NCI-H2107 (cell line): ENCODE results near the gene C12orf42.

ENCODE experiments used
- DNase-seq: peaks from one replicate; lab custom pipeline; 2025; lab: John Stamatoyannopoulos, UW

C12orf42 gene

DNA sequence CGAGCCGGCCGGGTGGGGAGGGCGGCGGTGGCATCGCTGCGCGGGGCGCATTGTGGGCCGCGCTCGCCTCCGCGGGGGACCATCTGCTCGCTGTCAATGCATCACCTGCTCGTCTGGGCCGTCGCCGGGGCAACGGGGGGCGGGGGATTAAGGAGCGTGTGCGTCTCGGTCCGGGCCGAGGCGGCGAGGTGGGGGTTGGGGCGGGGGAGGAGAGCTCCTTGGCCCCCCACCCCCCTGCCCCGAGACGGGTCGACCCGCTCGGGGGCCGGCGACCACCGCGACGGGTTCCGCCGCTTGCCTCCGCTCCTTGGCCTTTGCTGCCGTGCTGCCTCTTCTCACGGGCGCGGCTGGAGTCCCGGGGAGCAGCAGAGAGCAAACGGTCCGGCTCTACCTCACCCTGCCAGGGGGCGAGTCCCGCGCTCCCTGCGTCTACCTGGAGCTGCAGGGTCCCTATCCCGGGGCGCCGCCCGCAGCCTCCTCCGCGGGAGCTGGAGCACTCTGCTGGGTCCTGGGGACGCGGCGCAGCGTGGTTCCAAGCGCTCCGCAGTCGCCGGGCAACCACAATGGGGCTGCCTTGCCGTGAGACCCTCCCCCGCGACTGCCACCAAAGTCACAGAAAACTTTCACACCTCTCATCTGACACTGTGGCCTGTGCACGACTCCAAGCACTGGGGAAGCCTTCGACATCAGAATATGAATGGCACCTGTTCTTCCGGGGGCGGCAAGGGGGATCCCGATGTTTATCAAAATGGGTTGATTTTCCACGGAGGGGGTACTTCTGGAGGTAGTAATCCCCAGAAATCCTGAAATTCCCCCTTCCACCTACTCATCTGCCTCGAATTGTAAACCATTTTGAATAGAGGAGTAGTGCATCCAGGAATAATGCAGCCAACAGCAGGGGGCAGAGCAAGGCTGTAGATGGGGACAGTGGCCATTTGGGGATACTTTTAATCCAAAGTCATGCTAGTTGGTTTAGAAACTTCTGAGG lies at the start of gene C12orf42:
TSS of gene C12orf42 (minus strand) at position 500 of the 988 bp plus-strand sequence. CDS start 17,542 bp downstream, outside the sequence.
- peak; percentile 84 for DNase-seq

DNA sequence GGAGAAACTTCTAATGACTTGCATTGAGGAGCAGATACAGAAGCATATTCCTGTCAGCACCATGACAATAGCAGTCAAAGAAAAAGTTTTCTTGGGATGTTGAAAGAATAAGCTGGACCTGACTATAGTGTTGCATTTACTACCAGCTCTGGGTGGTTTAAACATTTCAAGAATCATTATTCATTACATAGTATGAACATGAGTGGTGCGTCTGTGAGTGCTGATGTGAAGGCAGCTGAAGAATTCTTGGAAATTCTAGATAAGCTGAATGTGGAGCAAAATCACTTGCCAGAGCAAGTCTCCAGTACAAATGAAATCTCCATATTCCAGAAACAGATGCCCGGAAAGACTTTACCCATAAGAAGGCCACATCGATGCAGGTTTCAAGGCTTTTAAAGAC lies 46.3 kb upstream of the C12orf42 start:
- no peak for DNase-seq

DNA sequence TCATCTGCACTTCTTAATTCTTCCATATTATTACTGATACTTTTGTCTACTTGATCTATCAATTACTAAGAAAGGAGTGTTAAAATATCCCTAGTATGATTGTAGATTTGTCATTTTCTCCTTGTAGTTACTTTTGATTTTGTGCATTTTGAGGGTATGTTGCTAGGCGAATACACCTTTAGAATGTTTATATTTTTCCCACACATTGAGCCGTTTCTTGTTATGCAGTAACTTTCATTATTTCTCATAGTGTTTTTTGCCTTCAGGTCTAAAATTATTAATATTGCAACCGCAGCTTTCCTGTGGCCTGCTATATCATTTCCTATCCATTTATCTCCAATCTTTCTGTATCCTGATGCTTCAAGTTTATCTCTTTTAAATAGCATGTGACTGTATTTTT lies 44.6 kb upstream of the C12orf42 start:
- DNase-seq, result no peak

DNA sequence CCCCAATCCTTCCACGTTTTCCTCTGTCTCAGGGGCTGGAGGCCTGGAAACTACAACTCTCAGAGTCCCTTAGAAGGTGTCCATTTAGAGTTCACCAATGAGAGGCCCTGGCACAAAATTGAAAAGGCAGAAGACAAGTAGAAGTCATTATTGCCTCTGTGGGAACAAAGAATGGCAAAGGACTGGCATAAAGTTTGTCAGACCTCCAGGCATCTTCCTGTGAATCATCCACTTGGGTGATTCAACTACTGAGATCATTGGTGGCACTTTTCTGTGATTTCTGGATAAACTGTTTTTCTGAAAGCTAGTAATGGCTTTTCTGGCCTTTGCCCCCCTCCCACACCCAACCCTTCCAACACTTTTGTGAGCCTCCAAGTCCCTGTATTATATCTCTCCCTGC lies 42.6 kb upstream of the C12orf42 start:
- DNase-seq, result no peak

DNA sequence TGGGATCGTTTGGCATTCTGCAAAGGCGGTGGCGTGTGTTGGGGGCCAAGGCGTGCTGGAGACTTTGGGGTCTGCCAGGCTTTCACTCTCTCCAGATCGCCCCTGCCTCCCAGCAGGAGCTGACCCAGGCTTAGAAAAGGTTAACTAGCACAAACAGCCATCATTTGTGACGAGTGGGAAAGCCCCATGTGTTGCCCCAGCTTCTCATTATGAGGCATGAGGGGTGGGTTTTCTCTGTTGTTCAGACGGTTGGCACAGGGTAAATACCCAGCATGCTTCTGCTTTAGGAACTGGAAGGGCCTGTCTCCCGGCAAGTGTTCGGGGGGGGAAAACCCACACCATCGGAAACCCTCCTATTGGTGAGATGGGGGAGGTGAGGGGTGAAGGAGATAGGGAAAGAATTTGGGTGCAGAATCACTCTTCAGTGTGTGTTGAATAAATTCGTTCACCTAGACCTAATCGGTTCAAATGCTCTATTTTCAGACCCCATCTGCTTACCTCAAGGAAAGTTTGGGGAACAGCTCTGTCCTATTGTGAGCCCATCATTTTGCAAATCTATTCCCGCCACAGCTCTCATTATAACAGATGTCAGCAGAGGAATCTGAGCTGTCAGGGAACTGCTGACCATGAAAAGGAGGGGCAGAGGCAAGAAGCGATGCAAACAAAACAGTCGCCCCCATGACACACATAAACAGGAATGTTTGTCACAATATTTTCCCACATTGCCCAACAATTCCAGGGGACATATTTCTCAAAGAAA lies 34.7 kb upstream of the C12orf42 start:
- no peak for DNase-seq

DNA sequence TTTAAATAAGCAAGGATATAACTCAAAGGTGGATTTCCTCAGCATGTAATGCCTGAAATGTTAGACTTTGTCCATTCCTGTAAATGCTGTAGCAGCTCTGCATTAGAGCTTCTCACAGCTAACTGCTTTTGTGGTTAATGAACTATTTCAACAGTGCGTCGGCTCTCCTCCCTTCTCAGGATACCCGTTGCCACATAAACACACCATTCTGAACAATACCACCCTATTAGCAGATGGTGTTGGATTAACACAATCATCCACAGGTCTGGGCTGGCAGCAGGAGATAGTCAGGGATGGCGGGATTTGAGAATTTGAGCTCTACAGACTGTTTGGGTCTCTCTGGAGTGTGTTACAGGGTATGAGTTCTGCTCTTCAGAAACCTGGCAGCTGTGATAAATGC lies 33.5 kb upstream of the C12orf42 start:
- DNase-seq, result peak; percentile 68

DNA sequence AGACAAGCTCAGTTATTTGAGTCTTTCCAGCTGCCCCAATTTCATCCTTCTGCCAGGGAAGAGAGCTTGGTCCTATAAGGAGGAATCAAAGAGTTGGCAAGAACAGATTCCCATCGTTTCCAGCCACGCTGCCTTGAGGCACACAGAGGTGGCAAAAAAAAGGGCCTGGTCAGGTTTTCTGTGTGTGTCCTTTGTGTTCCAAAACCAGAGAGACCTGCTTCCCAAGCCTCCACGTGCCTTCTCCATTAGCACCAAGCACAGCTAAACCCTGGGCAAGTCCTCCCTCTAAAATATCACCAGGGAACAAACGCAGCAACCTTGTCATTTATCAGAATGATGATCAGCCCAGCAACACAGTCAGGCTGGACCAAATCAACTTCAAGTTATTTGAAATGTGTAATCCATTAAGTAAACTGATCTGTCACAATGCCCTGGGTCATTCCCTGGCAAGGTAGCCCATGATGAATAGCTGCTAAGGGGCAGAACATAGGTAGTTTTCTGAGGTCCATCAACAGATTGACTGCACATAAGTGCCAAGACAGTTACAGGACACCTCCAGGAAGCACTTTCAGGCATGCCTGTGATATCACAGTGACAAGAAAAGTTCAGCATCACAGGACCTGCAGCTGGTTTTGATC lies 28.6 kb upstream of the C12orf42 start:
- DNase-seq, result no peak

DNA sequence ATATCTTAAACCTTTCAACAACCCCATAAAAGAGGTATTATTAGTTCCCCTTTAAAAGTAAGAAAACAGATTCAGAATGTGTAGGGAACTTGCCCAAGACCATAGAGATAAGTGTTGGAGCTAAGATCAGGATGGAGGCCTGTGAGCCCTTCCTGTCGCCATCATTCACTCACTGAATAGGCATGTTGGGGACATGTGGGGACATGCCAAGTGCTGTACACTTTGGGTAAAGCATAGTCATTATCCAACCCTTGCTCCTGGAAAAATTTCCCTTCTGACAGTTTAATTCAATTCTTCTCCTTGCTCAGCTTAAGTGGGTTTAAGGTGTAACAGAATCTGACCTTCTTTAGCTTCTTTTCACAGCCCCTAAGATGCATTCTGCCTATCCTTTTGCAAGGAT lies 28.0 kb upstream of the C12orf42 start:
- no peak for DNase-seq

DNA sequence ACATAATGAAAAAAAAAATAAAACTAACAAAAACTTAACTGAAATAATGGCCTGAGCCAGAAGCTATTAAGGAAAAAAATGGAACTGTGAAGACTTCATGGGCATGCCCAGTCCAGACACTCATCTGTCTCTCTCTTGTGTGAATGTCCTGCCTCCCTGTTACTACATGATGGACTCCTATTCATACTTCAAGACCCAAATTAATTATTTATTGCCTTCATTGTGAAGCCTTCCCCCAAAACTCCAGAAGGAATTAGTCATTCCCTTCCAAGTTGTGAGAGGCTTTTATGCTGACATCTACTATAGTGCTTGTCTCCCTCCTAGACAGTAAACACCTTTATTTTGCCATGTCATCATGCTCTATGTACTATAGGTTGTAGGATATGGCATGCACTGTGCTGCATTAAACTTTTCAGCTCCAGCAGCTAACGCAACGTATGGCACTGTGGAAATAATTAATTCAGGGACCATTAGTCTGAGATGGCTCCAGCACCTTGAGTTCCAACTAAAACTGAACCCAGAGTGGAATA lies 25.0 kb upstream of the C12orf42 start:
- no peak for DNase-seq

DNA sequence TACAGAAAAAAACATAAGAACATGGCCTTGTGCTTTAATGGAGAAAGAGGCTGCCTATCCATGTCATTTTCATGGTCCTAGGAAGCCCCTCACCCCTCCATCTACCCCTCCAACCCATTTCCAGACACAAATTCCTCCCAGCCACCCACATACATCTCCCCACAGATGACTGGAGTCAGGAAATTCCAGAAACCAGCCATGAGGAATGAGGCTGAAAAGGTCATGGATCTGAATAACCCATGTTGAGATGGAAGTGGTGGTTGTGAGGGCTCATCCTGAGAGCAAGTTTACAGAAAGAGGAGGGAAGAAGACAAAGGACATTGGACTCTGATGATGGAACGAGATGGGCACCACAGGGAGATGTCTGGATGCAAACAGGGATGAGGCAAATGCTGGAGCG lies 23.9 kb upstream of the C12orf42 start:
- DNase-seq, result no peak

DNA sequence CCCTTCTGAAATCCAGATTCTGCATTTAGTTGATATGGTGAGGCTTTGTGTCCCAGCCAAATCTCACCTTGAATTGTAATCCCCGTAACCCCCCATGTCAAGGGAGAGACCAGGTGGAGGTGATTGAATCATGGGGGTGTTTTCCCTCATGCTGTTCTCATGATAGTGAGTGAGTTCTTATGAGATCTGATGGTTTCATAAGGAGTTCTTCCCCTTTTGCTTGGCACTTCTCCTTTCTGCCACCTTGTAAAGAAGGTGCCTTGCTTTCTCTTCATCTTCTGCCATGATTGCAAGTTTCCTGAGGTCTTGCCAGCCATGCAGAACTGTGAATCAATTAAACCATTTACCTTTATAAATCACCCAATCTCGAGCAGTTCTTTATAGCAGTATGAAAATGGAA lies 23.1 kb upstream of the C12orf42 start:
- no peak for DNase-seq

DNA sequence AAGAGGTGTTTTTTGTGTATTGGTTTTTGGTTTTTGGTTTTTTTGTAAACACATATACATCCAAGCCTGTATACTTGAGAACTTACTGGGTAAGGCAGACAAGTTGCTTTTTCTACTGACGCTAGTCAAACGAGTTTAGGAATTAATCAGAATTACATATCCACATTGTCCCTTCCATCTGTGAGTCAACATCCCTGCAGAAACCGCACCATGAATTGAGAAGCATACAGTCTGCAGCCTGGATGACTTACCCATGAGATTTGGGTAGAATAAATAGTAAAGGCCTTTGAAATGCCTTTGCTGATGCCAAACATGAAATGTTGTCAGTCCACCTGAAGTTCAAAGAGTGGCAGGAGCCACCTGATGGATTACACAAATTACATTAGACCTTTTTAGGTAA lies 21.4 kb upstream of the C12orf42 start:
- no peak for DNase-seq

DNA sequence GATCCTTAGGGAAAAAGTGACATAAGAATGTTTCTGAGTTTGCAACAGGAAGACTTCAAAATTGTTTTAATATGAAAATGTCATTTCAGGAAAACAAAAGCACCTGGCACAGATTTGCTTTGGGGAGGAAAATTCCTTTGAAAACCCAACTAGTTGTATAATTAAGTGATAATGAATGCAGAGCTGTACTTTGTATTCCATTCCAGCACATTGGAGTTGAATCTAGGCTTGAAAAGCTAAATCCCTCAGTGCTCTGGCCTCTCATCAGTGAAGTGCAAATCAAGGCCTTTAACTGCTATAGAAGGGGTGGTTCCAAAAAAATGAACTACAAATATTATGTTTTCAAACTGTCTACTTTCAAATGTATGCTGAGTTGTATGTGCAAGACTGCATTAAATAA lies 19.6 kb upstream of the C12orf42 start:
- no peak for DNase-seq

DNA sequence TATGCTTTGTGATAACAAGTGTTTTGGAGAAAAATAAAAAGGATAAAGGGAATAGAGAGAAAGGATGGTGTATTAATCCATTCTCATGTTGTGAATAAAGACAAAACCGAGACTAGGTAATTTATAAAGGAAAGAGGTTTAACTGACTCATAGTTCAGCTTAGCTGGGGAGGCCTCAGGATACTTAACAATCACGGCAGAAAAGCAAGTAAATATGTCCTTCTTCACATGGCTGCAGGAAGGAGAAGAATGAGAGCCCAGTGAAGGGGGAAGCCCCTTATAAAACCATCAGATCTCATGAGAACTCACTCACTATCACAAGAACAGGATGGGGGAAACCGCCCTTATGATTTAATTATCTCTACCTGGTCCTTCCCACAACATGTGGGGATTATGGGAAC lies 18.1 kb upstream of the C12orf42 start:
- no peak for DNase-seq

DNA sequence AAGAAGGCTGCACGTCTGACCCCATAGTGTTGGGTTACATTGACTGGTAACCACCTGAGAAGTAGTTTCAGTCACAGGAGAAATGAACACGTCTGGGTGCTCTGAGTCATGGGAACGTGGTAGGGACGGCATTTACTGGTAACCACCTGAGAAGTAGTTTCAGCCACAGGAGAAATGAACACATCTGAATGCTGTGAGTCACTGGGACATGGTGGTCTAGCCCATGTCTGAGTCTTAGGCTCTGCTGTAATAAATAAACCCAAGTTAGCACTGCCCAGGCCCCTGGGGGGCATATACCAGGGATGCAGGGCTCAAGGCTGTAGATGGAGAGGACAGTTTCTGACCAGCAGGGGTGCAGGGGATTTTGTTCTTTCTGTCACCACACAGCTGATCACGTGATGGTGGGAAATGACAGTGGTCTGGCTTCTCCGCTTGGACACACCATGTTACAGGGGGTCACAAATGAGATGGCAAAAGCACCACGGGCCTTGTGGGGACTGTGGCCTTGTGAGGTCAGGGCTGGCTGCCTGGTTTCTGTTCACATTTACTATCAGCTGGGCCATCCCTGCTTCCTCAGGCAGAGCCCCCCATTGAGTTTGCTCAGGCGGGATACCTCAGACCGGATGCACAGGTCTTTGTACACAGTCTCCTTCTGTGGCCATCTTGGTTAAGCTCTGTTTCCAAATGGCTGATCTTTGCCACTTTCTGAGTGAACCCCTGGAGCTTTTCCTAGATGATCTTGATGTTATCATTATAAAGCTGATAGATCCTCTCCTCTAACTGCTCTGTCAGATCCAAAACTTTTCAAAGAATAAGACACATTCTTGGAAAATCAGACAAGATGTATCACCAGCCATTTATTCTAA lies 9.8 kb upstream of the C12orf42 start:
- no peak for DNase-seq

DNA sequence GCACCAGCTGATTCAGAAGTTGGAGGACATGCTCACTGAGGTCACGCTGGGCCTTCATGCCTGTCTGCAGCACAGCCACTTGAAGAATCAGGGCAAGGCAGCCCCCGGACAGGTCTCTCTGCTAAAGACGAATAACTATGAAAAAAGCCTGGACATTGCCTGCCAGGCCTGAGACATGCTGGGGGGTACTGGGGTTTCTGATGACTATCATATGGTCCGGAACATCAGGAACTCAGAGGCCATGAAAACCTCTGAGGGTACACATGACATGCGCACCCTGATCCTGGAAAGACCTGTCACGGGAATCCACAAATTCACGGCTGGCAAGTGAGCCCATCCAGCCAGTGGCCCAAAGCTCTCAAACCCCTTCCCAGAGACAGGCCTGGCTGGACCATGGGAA lies 8.8 kb upstream of the C12orf42 start:
- DNase-seq, result no peak

DNA sequence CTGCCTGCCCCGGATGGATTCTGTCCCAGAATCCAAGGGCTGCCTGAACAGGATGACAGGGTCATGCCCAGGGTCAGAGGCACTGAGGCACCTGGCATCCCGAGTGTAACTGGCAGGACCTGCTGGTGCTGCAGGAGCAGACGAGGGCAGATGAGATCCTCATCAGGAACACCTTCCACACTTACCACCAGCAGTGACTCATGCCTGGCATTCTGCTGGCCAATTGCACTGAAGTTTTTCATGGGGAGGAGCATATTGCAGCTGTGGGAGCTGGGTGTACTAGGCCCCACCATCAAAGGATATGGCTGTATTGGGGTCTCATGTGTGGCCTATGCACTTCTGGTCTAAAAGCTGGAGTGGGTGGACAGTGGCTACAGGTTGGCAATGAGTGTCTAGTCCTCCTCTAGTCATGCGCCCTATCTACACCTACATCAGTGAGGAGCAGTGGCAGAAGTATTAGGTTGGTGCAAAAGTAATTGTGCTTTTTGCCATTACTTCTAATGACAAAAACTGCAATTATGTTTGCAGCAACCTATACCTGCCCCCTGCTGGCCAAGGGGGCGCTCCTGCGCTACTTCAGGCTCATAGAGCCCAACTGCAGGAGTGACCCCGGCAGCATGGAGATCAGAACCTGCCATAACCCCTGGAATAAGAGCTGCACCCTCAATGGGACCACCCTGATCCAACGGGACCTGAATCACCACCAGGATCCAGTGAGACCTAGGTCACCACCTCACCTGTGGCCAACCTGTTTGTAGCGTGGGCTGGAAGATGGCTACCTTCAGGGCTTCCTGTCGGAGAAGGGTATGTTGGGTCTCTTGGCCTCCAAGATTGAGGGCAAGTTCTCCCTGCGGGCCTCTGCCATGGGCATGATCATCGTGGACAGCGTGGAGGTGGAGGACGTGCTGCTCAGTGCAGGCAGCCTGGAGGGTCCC lies 8.0 kb upstream of the C12orf42 start:
- DNase-seq, result no peak

DNA sequence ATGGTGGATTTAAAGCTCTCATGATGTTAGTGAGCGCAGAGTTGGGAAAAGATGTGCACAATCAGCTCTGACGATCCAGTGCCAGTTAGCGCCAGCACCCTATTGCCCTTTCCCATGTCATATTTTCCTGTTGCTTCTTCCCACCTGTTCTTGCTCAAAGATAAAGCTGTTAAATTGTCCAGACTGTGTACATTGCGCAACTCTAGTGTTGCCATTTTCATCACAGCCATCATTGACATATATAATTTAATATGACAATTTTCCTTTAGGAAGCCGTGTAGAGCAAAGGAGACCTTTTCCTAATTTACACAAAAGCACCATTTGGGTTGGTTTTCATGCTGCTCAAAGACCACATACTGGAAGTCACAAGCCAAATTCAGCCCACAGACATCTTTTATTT lies 5.7 kb upstream of the C12orf42 start:
- DNase-seq, result no peak

DNA sequence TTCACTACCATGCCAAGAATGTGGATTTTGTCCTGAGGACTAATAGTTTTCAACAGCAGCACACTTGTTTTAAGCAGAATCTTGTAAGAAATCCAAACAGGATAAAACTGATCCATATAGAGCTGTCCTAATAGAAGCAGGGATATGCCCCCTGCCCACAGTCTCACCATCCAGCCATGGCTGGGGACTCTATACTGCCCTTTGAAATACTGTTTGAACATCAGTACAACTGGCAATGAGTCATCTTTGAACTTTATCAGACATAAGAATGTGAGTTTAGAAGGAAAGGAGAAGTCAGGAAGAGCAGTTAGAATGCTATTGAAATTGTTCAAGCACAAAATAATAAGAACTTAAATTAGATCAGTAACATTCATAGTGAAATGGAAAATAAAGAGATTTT lies 3.8 kb upstream of the C12orf42 start:
- DNase-seq, result no peak

DNA sequence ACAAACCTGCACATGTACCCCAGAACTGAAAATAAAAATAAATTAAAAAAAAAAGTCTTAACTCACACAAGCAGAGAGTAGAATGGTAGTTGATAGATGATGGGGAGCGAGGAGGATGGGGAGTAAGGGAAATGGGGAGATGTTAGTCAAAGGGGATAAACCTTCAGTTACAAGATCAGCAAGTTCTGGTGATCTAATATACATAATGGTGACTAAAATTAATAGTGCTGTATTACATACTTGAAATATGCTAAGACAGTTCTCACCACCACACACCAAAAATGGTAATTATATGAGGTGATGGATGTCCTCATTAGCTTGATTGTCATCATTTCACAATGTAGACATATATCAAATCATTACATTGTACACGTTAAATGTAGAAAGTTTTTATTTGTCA lies 3.2 kb upstream of the C12orf42 start:
- no peak for DNase-seq
